ENCODE measurements around the gene FOCAD. TPM values are rescaled to one million over a fixed set of nuclear protein-coding genes. Genes with fewer than 3 reads are reported as not detected.
A peak's percentile ranks its signal among the peaks of the same experiment; 100 is the strongest.
"Not testable (repeated sequence)": the region's sequence is repeated elsewhere in the genome, so short reads cannot be mapped to it uniquely, and the experiment has no call there.

The FOCAD gene
- total RNA-seq, 1 donor from 2014 or later, result 28.4 TPM

DNA sequence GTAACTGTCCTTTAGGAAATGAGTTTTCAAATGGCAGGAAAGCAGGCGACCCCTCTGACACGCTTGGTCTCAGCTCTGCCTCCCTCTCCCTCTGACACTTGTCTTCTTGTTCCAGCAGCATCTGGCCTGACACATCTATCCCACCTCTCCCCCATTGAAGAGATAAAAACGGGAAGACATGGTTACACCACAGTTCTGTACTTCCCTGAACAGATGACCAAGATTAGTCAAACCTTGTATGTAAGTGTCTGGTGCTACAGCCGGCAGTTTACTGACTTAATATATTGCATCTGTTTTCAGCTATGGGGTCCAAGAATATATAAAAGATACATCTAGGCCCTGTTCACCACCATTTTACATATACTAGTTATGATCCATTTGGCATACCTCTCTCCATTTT is 32.1 kb upstream of the FOCAD start:
- TF ChIP-seq, protein P1, sequence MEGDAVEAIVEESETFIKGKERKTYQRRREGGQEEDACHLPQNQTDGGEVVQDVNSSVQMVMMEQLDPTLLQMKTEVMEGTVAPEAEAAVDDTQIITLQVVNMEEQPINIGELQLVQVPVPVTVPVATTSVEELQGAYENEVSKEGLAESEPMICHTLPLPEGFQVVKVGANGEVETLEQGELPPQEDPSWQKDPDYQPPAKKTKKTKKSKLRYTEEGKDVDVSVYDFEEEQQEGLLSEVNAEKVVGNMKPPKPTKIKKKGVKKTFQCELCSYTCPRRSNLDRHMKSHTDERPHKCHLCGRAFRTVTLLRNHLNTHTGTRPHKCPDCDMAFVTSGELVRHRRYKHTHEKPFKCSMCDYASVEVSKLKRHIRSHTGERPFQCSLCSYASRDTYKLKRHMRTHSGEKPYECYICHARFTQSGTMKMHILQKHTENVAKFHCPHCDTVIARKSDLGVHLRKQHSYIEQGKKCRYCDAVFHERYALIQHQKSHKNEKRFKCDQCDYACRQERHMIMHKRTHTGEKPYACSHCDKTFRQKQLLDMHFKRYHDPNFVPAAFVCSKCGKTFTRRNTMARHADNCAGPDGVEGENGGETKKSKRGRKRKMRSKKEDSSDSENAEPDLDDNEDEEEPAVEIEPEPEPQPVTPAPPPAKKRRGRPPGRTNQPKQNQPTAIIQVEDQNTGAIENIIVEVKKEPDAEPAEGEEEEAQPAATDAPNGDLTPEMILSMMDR (IDR thresholded peaks at IDR 0.05; ENCODE audit: insufficient read depth, low read length, severe bottlenecking), result no peak
- no peaks in the 10 kb centered on the region for H3K36me3 ChIP-seq (ENCODE audit: control insufficient read depth, insufficient read depth, low read length)
- no peak for DNase-seq (ENCODE audit: low read depth)
- H3K27me3 ChIP-seq (ENCODE audit: control insufficient read depth, insufficient read depth, low read length), result no peaks in the 10 kb centered on the region
- no peak overlapping the region for H3K4me3 ChIP-seq (ENCODE audit: low read depth, low read length)
- no peak for FAIRE-seq

DNA sequence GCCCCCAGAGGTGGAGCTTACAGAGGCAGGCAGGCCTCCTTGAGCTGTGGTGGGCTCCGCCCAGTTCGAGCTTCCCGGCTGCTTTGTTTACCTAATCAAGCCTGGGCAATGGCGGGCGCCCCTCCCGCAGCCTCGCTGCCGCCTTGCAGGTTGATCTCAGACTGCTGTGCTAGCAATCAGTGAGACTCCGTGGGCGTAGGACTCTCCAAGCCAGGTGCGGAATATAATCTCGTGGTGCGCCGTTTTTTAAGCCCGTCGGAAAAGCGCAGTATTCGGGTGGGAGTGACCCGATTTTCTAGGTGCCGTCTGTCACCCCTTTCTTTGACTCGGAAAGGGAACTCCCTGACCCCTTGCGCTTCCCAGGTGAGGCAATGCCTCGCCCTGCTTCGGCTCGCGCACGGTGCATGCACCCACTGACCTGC is 25.8 kb upstream of the FOCAD start:
- not testable (repeated sequence) for FAIRE-seq

DNA sequence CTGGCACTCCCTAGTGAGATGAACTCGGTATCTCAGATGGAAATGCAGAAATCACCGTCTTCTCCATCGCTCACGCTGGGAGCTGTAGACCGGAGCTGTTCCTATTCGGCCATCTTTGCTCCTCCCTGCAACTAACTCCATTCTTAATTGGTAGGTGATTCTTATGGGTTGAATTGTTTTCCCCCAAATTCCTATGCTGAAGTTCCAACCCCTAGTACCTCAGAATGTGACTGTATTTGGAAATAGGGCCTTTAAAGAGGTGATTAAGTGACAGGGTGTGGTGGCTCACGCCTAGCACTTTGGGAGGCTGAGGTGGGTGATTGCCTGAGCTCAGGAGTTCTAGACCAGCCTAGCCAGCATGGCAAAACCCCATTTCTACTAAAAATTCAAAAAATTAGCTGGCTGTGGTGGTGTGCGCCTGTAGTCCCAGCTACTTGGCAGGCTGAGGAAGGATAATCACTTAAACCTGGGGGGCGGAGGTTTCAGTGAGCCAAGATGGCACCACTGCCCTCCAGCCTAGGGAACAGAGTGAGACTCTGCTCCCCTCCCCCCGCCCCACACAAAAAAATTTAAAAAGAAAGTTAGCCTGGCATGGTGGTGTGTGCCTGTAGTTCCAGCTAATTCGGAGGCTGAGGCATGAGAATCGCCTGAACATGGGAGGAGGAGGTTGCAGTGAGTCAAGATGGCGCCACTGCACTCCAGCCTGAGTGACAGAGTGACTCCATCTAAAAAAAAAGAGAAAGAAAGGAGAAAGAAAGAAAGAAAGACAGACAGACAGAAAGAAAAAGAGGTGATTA is 25.2 kb upstream of the FOCAD start:
- FAIRE-seq (no peak), DNase-seq (ENCODE audit: low read depth) (peak; percentile 30)
- Histone ChIP-seq H3K27me3 (ENCODE audit: control insufficient read depth, insufficient read depth, low read length) (no peaks in the 10 kb centered on the region), H3K4me3 (ENCODE audit: low read depth, low read length) (peak overlapping the region; percentile 42), H3K36me3 (ENCODE audit: control insufficient read depth, insufficient read depth, low read length) (no peaks in the 10 kb centered on the region)
- TF ChIP-seq, protein P1 (IDR thresholded peaks at IDR 0.05; ENCODE audit: insufficient read depth, low read length, severe bottlenecking), result no peak

More for the DNA sequence above, 25.8 kb upstream of the FOCAD start:
- H3K4me3 ChIP-seq (ENCODE audit: low read depth, low read length), result peak overlapping the region; percentile 42
- not testable (repeated sequence) for H3K36me3 ChIP-seq (ENCODE audit: control insufficient read depth, insufficient read depth, low read length); H3K27me3 ChIP-seq (ENCODE audit: control insufficient read depth, insufficient read depth, low read length); DNase-seq (ENCODE audit: low read depth)

DNA sequence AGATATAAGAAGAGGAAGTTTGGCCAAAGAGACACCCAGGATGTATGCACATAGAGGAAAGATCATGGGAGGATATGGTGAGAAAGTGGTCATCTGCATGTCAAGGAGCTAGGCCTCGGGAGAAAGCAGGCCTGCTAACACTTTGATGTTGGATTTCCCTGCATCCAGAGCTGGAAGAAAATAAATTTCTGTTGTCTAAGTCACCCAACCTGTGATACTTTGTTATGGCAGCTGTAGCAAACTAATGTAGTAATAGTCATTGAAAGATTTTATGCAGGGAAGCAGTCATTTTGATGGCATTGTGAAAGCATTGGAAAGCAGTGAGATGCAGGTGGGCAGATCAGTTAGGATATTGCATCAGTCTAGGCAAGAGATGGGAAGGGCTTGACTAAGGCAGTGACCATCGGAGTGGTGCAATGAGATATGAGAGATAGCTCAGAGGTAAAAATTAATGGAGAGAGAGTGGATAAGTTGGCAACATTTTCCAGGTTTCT is 24.5 kb upstream of the FOCAD start:
- FAIRE-seq, result no peak

DNA sequence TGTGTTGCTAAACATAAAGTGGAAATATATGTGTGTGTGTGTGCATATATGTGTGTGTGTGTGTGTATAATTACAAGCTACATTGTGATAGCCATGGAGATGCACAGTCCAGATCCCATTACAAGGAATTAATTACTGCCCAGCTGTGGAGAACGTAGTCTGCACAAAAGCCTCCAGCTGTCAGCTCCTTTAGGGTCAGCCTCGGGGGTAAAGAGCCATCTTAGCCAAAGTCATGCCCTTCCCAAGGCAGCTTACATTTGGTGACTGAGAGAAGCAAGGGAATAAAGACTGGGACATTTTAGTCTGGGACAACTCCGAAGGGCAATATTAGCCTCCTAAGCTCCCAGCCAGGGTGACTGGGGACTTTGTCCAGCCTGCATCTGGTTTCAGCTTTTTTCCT is 21.9 kb upstream of the FOCAD start:
- no peak overlapping the region for H3K4me3 ChIP-seq (ENCODE audit: low read depth, low read length)
- H3K36me3 ChIP-seq (ENCODE audit: control insufficient read depth, insufficient read depth, low read length), result no peaks in the 10 kb centered on the region
- FAIRE-seq (no peak), DNase-seq (ENCODE audit: low read depth) (no peak)
- TF ChIP-seq, protein P1 (IDR thresholded peaks at IDR 0.05; ENCODE audit: insufficient read depth, low read length, severe bottlenecking), result no peak
- no peaks in the 10 kb centered on the region for H3K27me3 ChIP-seq (ENCODE audit: control insufficient read depth, insufficient read depth, low read length)

More for the DNA sequence above, 24.5 kb upstream of the FOCAD start:
- TF ChIP-seq, protein P1 (IDR thresholded peaks at IDR 0.05; ENCODE audit: insufficient read depth, low read length, severe bottlenecking), result no peak
- no peak for DNase-seq (ENCODE audit: low read depth)
- Histone ChIP-seq H3K27me3 (ENCODE audit: control insufficient read depth, insufficient read depth, low read length) (no peaks in the 10 kb centered on the region), H3K36me3 (ENCODE audit: control insufficient read depth, insufficient read depth, low read length) (no peaks in the 10 kb centered on the region), H3K4me3 (ENCODE audit: low read depth, low read length) (no peak overlapping the region)

DNA sequence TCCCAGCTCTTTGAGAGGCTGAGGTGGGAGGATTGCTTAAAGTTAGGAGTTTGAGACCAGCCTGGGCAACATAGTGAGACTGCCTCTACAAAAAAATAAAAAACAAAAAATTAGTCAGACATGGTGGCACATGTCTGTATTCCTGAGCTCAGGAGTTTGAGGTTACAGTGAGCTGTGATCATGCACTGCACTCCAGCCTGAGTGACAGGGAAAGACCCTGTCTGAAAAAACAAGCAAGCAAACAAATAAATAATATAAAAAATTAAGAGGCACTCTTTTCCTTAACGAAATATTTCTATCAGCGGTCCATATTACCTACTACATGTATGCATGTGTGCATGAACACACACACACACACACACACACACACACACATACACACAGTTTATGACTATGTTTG is 20.9 kb upstream of the FOCAD start:
- DNase-seq (ENCODE audit: low read depth) (no peak), FAIRE-seq (no peak)
- H3K4me3 ChIP-seq (ENCODE audit: low read depth, low read length), result no peak overlapping the region
- TF ChIP-seq, protein P1 (IDR thresholded peaks at IDR 0.05; ENCODE audit: insufficient read depth, low read length, severe bottlenecking), result no peak
- H3K27me3 ChIP-seq (ENCODE audit: control insufficient read depth, insufficient read depth, low read length), result no peaks in the 10 kb centered on the region
- H3K36me3 ChIP-seq (ENCODE audit: control insufficient read depth, insufficient read depth, low read length), result no peaks in the 10 kb centered on the region

All from bronchial epithelial cell (primary cell).